ENCODE measurements around the gene BTBD7.
"Not testable (repeated sequence)": the region's sequence is repeated elsewhere in the genome, so short reads cannot be mapped to it uniquely, and the experiment has no call there.

BTBD7 gene

GRCh38 chr14:93332853-93333630 lies at the start of gene BTBD7:
Gene BTBD7, minus strand, starts transcription at chr14:93333036. Its CDS starts 36,985 bp downstream, at chr14:93296051.
- peak; percentile 96 for DNase-seq

- DNase-seq, result no peak
Measured at GRCh38 chr14:93381644-93382043, 48.8 kb upstream of the BTBD7 start.

- DNase-seq, result no peak
Measured at GRCh38 chr14:93379831-93380230, 47.0 kb upstream of the BTBD7 start.

GRCh38 chr14:93375673-93376156 lies 42.9 kb upstream of the BTBD7 start:
- DNase-seq, result no peak

GRCh38 chr14:93369713-93370266 lies 37.0 kb upstream of the BTBD7 start:
- no peak for DNase-seq

- DNase-seq, result no peak
Measured at GRCh38 chr14:93368996-93369712, 36.3 kb upstream of the BTBD7 start.

- DNase-seq, result not testable (repeated sequence)
Measured at GRCh38 chr14:93354873-93355272, 22.0 kb upstream of the BTBD7 start.

- DNase-seq, result no peak
Measured at GRCh38 chr14:93348292-93348691, 15.5 kb upstream of the BTBD7 start.

- no peak for DNase-seq
Measured at GRCh38 chr14:93347850-93348249, 15.0 kb upstream of the BTBD7 start.

GRCh38 chr14:93346926-93347721 lies 14.3 kb upstream of the BTBD7 start, which contains the start of gene COX8C:
Gene COX8C, plus strand, starts transcription at chr14:93347182. Its CDS starts 87 bp downstream, at chr14:93347269.
- no peak for DNase-seq

GRCh38 chr14:93343797-93344196 lies 11.0 kb upstream of the BTBD7 start:
- DNase-seq, result no peak

- DNase-seq, result no peak
Measured at GRCh38 chr14:93343266-93343665, 10.4 kb upstream of the BTBD7 start.

- DNase-seq, result no peak
Measured at GRCh38 chr14:93337884-93338283, 5.0 kb upstream of the BTBD7 start.

- DNase-seq, result peak; percentile 6
Measured at GRCh38 chr14:93337143-93337753, 4.4 kb upstream of the BTBD7 start.

- peak; percentile 25 for DNase-seq
Measured at GRCh38 chr14:93333631-93334103, 831 bp upstream of the BTBD7 start.

- DNase-seq, result peak; percentile 68
Measured at GRCh38 chr14:93332397-93332852, 411 bp downstream of the BTBD7 start.

- no peak for DNase-seq
Measured at GRCh38 chr14:93331728-93332396, 974 bp downstream of the BTBD7 start.

GRCh38 chr14:93331002-93331727 lies 1.7 kb downstream of the BTBD7 start:
- DNase-seq, result no peak

- no peak for DNase-seq
Measured at GRCh38 chr14:93330609-93331000, 2.2 kb downstream of the BTBD7 start.

- DNase-seq, result no peak
Measured at GRCh38 chr14:93329965-93330608, 2.7 kb downstream of the BTBD7 start.

Measured in DMS53 (cell line).